ENCODE data around the gene MUC5B.

- TF ChIP-seq CTCF (conservative IDR thresholded peaks at IDR 0.05; ENCODE audit: low read depth, low read length) (no peak), EZH2 (IDR thresholded peaks at IDR 0.05; ENCODE audit: borderline replicate concordance, low read depth, low read length, poor library complexity, severe bottlenecking) (no peak)
Measured at GRCh38 chr11:1299621-1300020, 76.8 kb downstream of the MUC5B start.
